Neural crest cell (in vitro differentiated cells): ENCODE results near the gene DNPEP. TPM values are rescaled to one million over a fixed set of nuclear protein-coding genes. Genes with fewer than 3 reads are reported as not detected.

Experiments used
- DNase-seq: peaks from one replicate; pipeline ENCODE4 v3.0.0; 2021; ENCODE audit warnings: low read depth, mixed read lengths, low spot score
- H3K27ac Mint-ChIP-seq: one replicate; pipeline ENCODE4 v1.8.0; 2021; ENCODE audit warnings: mild to moderate bottlenecking, mixed read lengths; ENCODE audit not compliant: unreplicated experiment
- H3K27me3 Mint-ChIP-seq: 2 replicates; pipeline ENCODE4 v1.8.0; 2021; ENCODE audit warnings: low read depth, mild to moderate bottlenecking, mixed read lengths
- H3K36me3 Mint-ChIP-seq: 2 replicates; pipeline ENCODE4 v1.8.0; 2021; ENCODE audit warnings: low read depth, mild to moderate bottlenecking, mixed read lengths
- H3K4me1 Mint-ChIP-seq: 2 replicates; pipeline ENCODE4 v1.8.0; 2021; ENCODE audit warnings: mixed read lengths
- H3K4me3 Mint-ChIP-seq: one replicate; pipeline ENCODE4 v1.8.0; 2021; ENCODE audit warnings: mild to moderate bottlenecking, mixed read lengths
- H3K9me3 Mint-ChIP-seq: 2 replicates; pipeline ENCODE4 v1.8.0; 2021; ENCODE audit warnings: mixed read lengths
- CTCF ChIP-seq: fragments of 200-600 bp; sonication (generic); conservative IDR thresholded peaks from 2 replicates; pipeline ENCODE4 v1.5.0; 2021; ENCODE audit warnings: antibody characterized with exemption, mild to moderate bottlenecking
- total RNA-seq: library from RNA; stranded (reverse); gene quantifications from 2 replicates; pipeline ENCODE4 v1.2.1, GENCODE V29; 2021

Gene DNPEP
- total RNA-seq, 1 donor from 2014 or later: 36.9 TPM

- Mint-ChIP-seq H3K27me3 (peaks cover 38% of the 10 kb centered on the region), H3K27ac (no peak overlapping the region), H3K4me3 (no peak overlapping the region)
Observed at GRCh38 chr2:219434468-219434717, 46.7 kb upstream of the DNPEP start.

GRCh38 chr2:219433666-219434467 is 46.2 kb upstream of the DNPEP start:
- H3K4me1 Mint-ChIP-seq: peaks cover 4% of the 10 kb centered on the region
- DNase-seq: no peak
- peaks cover 38% of the 10 kb centered on the region for H3K27me3 Mint-ChIP-seq
- peak; percentile 49 for TF ChIP-seq CTCF
- no peaks in the 10 kb centered on the region for H3K36me3 Mint-ChIP-seq
- no peaks in the 10 kb centered on the region for H3K9me3 Mint-ChIP-seq
- H3K27ac Mint-ChIP-seq: no peak overlapping the region
- H3K4me3 Mint-ChIP-seq: no peak overlapping the region

More at GRCh38 chr2:219434468-219434717, 46.7 kb upstream of the DNPEP start:
- no peak for TF ChIP-seq CTCF
- peaks cover 4% of the 10 kb centered on the region for H3K4me1 Mint-ChIP-seq
- no peak for DNase-seq
- no peaks in the 10 kb centered on the region for H3K36me3 Mint-ChIP-seq
- H3K9me3 Mint-ChIP-seq: no peaks in the 10 kb centered on the region

- no peaks in the 10 kb centered on the region for H3K36me3 Mint-ChIP-seq
- H3K9me3 Mint-ChIP-seq: no peaks in the 10 kb centered on the region
- H3K27me3 Mint-ChIP-seq: peaks cover 34% of the 10 kb centered on the region
- TF ChIP-seq CTCF: no peak
- H3K4me1 Mint-ChIP-seq: peaks cover 4% of the 10 kb centered on the region
- H3K27ac Mint-ChIP-seq: no peak overlapping the region
- H3K4me3 Mint-ChIP-seq: no peak overlapping the region
- DNase-seq: no peak
Observed at GRCh38 chr2:219430633-219431615, 43.2 kb upstream of the DNPEP start.

- H3K36me3 Mint-ChIP-seq: no peaks in the 10 kb centered on the region
- TF ChIP-seq CTCF: no peak
- no peaks in the 10 kb centered on the region for H3K9me3 Mint-ChIP-seq
- no peak for DNase-seq
- no peak overlapping the region for H3K27ac Mint-ChIP-seq
- peaks cover 4% of the 10 kb centered on the region for H3K4me1 Mint-ChIP-seq
- no peak overlapping the region for H3K4me3 Mint-ChIP-seq
- peaks cover 25% of the 10 kb centered on the region for H3K27me3 Mint-ChIP-seq
Observed at GRCh38 chr2:219429958-219430606, 42.4 kb upstream of the DNPEP start.

- Mint-ChIP-seq H3K9me3 (no peaks in the 10 kb centered on the region), H3K36me3 (no peaks in the 10 kb centered on the region), H3K27me3 (peaks cover 15% of the 10 kb centered on the region), H3K4me3 (no peak overlapping the region), H3K27ac (no peak overlapping the region), H3K4me1 (no peaks in the 10 kb centered on the region)
- no peak for TF ChIP-seq CTCF
- DNase-seq: no peak
Observed at GRCh38 chr2:219428469-219428868, 40.8 kb upstream of the DNPEP start.
